Spinal cord (tissue), 10 donors: ENCODE measurements around the gene RBBP5. TPM values are rescaled to one million over a fixed set of nuclear protein-coding genes. Genes with fewer than 3 reads are reported as not detected.

Source experiments
- DNase-seq, 6 donors: peaks; one replicate each; pipeline versions ENCODE4 v3.0.0 to v3.0.0-alpha.2; 2013 to 2015; ENCODE audit warnings: low spot score in 6 of 6, low read depth in 4 of 6
- H3K27ac ChIP-seq: one replicate; pipeline ENCODE4 v1.5.1; 2013; ENCODE audit warnings: low read depth, low read length, control low read depth
- H3K27me3 ChIP-seq: one replicate; pipeline ENCODE4 v1.6.1; 2013; ENCODE audit warnings: low read length; ENCODE audit not compliant: control insufficient read depth, insufficient read depth
- H3K36me3 ChIP-seq: one replicate; pipeline ENCODE4 v1.6.1; 2013; ENCODE audit warnings: low read length; ENCODE audit not compliant: control insufficient read depth, insufficient read depth
- H3K4me1 ChIP-seq: one replicate; pipeline ENCODE4 v1.6.1; 2013; ENCODE audit warnings: low read length; ENCODE audit not compliant: control insufficient read depth, insufficient read depth
- H3K4me3 ChIP-seq: one replicate; pipeline ENCODE4 v1.5.1; 2013; ENCODE audit warnings: low read depth, low read length, control low read depth
- H3K9me3 ChIP-seq: one replicate; pipeline ENCODE4 v1.6.1; 2013; ENCODE audit warnings: low read length; ENCODE audit not compliant: control insufficient read depth, insufficient read depth
- WGBS: methylation state at CpG from one replicate; pipeline ENCODE4 v1.1.5; 2013; ENCODE audit warnings: missing lambda C conversion rate; ENCODE audit not compliant: insufficient coverage; 5-methylcytosine and 5-hydroxymethylcytosine counted together
- polyA plus RNA-seq, 2 donors: library from polyadenylated mRNA; unstranded; fragments of 120-200 nt; gene quantifications; one replicate each; pipeline ENCODE4 v1.2.1, GENCODE V29; 2013; ENCODE audit not compliant: insufficient read length in 2 of 2
- total RNA-seq, 2 donors: library from RNA; depleted of rRNA in 1 of 2; stranded (reverse); fragments of 120-200 nt in 1 of 2; fragments of >200 nt in 1 of 2; gene quantifications; one replicate each; pipeline versions ENCODE4 v1.2.3 to v1.2.4, GENCODE V29; 2013 to 2014
- donor health status: healthy.

The RBBP5 gene
- total and polyA plus RNA-seq, 4 donors = 12.6 to 19.2 (median 14.8) TPM

DNA sequence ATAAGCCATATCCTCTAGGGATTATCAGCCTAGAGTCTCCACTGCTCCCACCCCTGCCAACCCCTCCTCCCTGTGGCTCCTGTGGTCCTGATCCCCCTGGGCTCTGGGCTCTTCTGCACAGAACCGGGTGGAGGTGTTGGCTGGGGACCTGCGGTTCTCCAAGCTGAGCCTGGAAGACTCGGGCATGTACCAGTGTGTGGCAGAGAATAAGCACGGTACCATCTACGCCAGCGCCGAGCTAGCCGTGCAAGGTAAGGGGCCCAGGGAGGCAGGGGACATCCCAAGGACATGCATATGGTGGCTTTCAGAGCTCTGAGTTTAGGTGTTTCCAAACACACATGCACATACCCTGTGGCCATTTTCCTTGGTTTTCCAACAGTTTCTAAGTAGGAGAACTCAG lies 59.5 kb downstream of the RBBP5 start:
- WGBS = 92% methylated on average over 8 of the region's 8 CpGs
- H3K27me3 ChIP-seq = no peaks in the 10 kb centered on the region
- no peaks in the 10 kb centered on the region for H3K9me3 ChIP-seq
- no peak for DNase-seq
- H3K4me3 ChIP-seq = no peak overlapping the region
- no peak overlapping the region for H3K27ac ChIP-seq
- H3K36me3 ChIP-seq = peaks cover 73% of the 10 kb centered on the region
- H3K4me1 ChIP-seq = peaks cover 17% of the 10 kb centered on the region

DNA sequence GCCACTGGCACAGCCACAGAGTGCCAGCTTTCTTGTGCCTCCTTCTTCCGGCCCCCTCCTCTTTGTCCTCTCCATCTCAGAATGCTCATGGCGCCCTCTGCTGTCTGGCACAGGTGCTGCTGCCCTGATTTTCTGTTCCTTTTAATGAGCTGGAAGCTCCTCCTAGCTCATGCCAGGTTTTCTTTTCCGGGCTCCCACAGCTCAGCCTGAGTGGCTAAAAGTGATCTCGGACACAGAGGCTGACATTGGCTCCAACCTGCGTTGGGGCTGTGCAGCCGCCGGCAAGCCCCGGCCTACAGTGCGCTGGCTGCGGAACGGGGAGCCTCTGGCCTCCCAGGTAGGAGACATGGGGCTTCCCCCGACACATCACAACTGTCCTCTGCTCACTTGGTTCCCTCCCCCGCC lies 60.1 kb downstream of the RBBP5 start:
- no peak overlapping the region for H3K4me3 ChIP-seq
- peaks cover 69% of the 10 kb centered on the region for H3K36me3 ChIP-seq
- H3K4me1 ChIP-seq = peaks cover 18% of the 10 kb centered on the region
- DNase-seq = peak; percentile 61 to 97 (median 86)
- H3K27me3 ChIP-seq = no peaks in the 10 kb centered on the region
- 17% methylated on average over 7 of the region's 13 CpGs for WGBS
- no peaks in the 10 kb centered on the region for H3K9me3 ChIP-seq
- H3K27ac ChIP-seq = no peak overlapping the region

DNA sequence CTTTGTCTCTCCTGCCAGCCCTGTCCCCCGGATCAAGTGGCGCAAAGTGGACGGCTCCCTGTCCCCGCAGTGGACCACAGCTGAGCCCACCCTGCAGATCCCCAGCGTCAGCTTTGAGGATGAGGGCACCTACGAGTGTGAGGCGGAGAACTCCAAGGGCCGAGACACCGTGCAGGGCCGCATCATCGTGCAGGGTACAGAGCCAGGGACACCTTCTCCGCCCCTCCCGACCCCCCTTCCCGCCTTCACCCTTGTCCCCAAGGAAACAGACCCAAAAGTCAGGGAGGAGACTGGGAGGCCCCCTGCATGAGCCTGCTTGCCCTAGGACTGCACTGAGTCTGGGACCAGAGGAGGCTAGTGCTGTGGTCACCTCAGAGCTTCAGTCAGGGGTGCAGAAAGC lies 60.6 kb downstream of the RBBP5 start:
- H3K27ac ChIP-seq = no peak overlapping the region
- H3K4me1 ChIP-seq = peaks cover 21% of the 10 kb centered on the region
- no peaks in the 10 kb centered on the region for H3K27me3 ChIP-seq
- no peaks in the 10 kb centered on the region for H3K9me3 ChIP-seq
- DNase-seq = no peak
- H3K4me3 ChIP-seq = no peak overlapping the region
- WGBS = 62% methylated on average over 11 of the region's 14 CpGs
- peaks cover 70% of the 10 kb centered on the region for H3K36me3 ChIP-seq

DNA sequence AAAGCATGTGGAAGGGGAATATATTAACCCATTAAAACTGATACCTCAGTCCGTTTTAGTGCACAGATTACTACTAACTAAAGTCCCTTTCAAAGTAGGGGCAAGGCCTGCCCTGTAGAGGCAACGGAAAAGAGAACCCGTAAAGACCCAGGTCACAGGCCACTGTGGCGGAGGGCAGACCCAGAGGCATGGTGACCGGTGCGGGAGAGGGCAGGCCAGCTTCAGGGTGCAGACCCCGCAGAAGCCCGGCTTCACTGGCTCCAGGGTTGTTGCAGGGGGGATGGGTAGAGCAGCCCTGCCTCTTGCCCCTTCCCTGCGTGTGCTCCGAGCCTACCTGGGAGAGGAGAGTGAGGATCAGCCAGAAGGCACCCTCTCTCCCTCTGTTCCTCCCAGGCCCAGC lies 61.0 kb downstream of the RBBP5 start:
- Histone ChIP-seq H3K9me3 (no peaks in the 10 kb centered on the region), H3K36me3 (peaks cover 66% of the 10 kb centered on the region), H3K27me3 (no peaks in the 10 kb centered on the region), H3K4me3 (no peak overlapping the region), H3K4me1 (peaks cover 21% of the 10 kb centered on the region), H3K27ac (no peak overlapping the region)
- 69% methylated on average over 7 of the region's 10 CpGs for WGBS
- no peak for DNase-seq

DNA sequence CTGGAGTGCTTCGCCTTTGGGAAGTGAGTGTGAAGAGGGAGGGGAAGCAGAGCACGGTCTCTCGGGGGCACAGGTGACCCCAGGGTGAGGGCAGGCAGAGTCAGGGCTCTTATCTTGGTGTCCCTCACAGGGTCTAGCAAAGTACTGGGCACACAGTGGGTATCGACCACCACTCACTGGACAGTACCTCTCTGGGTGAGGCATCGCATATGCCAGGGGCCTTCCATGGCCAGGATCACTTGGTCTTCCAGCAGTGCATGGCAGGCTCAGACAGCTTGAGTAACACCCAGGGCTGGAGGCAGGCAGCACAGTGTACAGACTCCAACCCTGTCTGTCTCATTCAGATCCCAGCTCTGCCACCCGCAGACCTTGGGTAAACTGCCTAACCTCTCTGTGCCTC lies 62.1 kb downstream of the RBBP5 start:
- no peak overlapping the region for H3K27ac ChIP-seq
- no peaks in the 10 kb centered on the region for H3K27me3 ChIP-seq
- DNase-seq = no peak
- 93% methylated on average over 5 of the region's 6 CpGs for WGBS
- peaks cover 55% of the 10 kb centered on the region for H3K36me3 ChIP-seq
- H3K4me1 ChIP-seq = peaks cover 21% of the 10 kb centered on the region
- no peak overlapping the region for H3K4me3 ChIP-seq
- no peaks in the 10 kb centered on the region for H3K9me3 ChIP-seq

DNA sequence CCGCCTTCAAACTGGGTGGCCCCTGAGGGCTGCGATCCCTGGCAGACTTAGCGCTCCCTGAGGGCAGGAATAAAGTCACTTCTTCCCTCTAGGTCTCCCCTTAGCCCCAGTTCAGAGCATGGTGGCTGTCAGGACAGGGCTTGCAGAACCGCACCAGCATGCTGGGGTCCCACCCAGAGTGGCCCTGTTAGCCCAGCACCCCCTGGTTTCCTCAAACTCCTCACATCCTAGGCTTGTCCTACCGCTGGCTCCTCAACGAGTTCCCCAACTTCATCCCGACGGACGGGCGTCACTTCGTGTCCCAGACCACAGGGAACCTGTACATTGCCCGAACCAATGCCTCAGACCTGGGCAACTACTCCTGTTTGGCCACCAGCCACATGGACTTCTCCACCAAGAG lies 62.9 kb downstream of the RBBP5 start:
- no peaks in the 10 kb centered on the region for H3K9me3 ChIP-seq
- 93% methylated on average over 12 of the region's 12 CpGs for WGBS
- H3K4me3 ChIP-seq = no peak overlapping the region
- no peak for DNase-seq
- H3K36me3 ChIP-seq = peaks cover 56% of the 10 kb centered on the region
- no peak overlapping the region for H3K27ac ChIP-seq
- H3K27me3 ChIP-seq = no peaks in the 10 kb centered on the region
- H3K4me1 ChIP-seq = peaks cover 21% of the 10 kb centered on the region

DNA sequence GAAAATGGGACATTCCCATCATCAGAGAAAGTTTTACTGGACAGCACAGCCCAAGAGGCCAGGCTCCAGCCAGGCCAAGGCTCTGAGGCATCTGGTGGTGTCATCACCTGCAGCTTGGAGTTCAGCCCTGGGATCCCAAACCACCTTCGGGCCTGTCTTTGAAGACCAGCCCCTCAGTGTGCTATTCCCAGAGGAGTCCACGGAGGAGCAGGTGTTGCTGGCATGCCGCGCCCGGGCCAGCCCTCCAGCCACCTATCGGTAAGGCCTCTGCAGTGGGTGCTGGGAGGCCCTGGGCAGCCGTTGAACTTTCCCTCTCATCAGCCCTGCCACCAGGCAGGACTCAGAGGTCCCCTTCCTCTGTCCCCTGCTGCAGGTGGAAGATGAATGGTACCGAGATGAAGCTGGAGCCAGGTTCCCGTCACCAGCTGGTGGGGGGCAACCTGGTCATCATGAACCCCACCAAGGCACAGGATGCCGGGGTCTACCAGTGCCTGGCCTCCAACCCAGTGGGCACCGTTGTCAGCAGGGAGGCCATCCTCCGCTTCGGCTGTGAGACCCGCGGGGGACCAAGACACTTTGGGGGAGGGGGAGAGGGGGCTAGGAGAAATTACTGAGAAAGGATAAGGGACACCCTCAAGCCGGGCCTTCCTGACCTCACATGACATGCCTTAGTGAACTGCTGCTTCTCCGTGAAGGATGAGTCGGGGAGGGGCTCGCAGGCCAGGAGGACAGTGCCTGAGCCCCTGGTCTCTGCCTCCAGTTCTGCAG lies 63.8 kb downstream of the RBBP5 start:
- Histone ChIP-seq H3K9me3 (no peaks in the 10 kb centered on the region), H3K36me3 (peaks cover 56% of the 10 kb centered on the region), H3K27ac (no peak overlapping the region), H3K4me1 (peaks cover 21% of the 10 kb centered on the region), H3K27me3 (no peaks in the 10 kb centered on the region), H3K4me3 (no peak overlapping the region)
- DNase-seq = no peak
- WGBS = 85% methylated on average over 14 of the region's 19 CpGs

DNA sequence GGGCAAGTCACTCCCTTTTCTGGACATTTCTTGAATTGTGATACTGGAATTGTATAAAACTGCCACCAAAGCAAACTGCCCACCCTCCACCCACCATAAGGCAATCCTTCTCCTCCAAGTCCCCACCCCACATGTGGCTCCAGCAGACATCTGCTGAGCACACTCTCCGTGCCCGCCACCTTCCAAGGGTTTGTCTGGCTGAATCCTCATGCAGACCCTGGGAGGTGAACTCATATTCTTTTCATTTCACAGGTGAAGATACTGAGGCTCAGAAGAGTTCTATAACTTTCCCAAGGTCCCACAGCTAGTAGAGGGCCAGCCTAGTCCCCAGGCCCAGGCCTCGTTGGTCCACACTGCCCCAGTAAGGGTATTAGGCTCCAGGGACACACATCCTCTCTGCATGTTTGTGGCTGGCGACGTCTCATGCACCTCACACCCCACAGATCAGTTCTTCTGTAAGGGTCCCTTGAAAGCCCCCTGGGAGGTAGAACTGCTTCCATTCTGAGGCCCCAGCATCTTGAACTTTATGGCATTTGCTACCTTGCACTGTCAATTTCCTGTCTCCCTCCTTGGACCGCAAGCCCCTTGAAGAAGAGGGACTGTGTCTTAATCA lies 64.7 kb downstream of the RBBP5 start:
- Histone ChIP-seq H3K36me3 (peaks cover 57% of the 10 kb centered on the region), H3K4me1 (peaks cover 26% of the 10 kb centered on the region), H3K27me3 (no peaks in the 10 kb centered on the region), H3K4me3 (no peak overlapping the region), H3K9me3 (no peaks in the 10 kb centered on the region), H3K27ac (no peak overlapping the region)
- 87% methylated on average over 5 of the region's 6 CpGs for WGBS
- DNase-seq = no peak

DNA sequence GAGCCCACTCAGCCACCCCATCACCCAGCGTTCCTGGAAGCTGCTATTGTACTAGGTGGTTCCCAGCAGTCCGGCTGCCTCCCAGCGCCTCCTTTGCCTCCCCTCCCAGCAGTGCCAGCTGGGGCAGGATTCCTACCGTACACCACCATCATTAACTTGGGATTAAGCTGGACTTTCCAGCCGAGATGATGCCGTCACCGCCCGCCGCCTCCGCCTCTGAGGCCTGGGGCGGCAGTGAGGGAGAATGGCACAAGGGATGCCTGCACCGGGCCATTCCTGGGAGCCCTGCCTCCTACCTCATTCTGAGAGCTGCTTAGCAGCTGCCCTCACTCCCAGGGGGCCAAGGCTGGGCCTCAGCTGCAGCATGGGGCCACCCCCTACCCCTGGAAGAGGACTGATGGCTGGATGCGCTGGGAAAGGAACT lies 65.6 kb downstream of the RBBP5 start:
- peak in 1 of 6 donors; percentile 19 for DNase-seq
- H3K9me3 ChIP-seq = no peaks in the 10 kb centered on the region
- H3K36me3 ChIP-seq = peaks cover 49% of the 10 kb centered on the region
- WGBS = 67% methylated on average over 7 of the region's 13 CpGs
- no peak overlapping the region for H3K27ac ChIP-seq
- no peaks in the 10 kb centered on the region for H3K27me3 ChIP-seq
- no peak overlapping the region for H3K4me3 ChIP-seq
- H3K4me1 ChIP-seq = peaks cover 22% of the 10 kb centered on the region

DNA sequence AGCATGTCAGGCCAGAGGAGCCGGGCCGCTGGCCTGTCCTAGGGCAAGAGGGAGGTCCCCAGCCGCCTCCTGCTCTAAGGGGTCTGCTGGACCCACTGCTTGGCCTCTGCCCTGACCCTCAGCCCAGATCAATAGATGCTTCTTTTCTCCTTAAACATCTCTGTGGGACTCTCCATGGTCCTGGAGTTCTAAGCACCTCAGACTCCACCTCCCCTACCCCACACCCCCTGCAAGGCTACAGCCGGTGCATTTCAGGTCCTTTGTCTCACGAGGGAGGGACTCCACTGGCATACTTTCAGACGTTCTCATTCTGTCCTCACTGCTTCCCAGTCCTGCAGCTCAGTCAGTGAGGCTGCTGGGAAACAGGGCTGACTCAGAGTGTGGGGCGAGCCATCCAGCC lies 67.8 kb downstream of the RBBP5 start:
- no peak for DNase-seq
- 41% methylated on average over 7 of the region's 7 CpGs for WGBS
- peaks cover 25% of the 10 kb centered on the region for H3K4me1 ChIP-seq
- H3K36me3 ChIP-seq = peaks cover 36% of the 10 kb centered on the region
- H3K27me3 ChIP-seq = no peaks in the 10 kb centered on the region
- H3K4me3 ChIP-seq = no peak overlapping the region
- H3K27ac ChIP-seq = no peak overlapping the region
- no peaks in the 10 kb centered on the region for H3K9me3 ChIP-seq
